PC-3 (cell line): ENCODE data around the gene FBXO17. TPM values are rescaled to one million over a fixed set of nuclear protein-coding genes. Genes with fewer than 3 reads are reported as not detected.

Source experiments
- ATAC-seq: fragments of 200-7000 bp; cut with Tn5 transposase; 2 replicates; pipeline ENCODE4 v1.9.1; 2020; ENCODE audit warnings: mild to moderate bottlenecking, moderate library complexity
- BruUV-seq: library from RNA; stranded (reverse); fragments of 400-500 nt; replicated peaks from 2 replicates; lab custom pipeline; 2021; lab: Mats Ljungman, UMichigan
- CTCF ChIA-PET: fragments of 300-600 bp; sonication (Branson Sonifier 250); formaldehyde crosslinking; loops from one replicate; lab custom pipeline; 2022; ENCODE audit warnings: antibody characterized with exemption; lab: Charles Lee
- POLR2A ChIA-PET: fragments of 300-600 bp; sonication (Branson Sonifier 250); formaldehyde crosslinking; loops from one replicate; lab custom pipeline; 2022; ENCODE audit warnings: antibody characterized with exemption; ENCODE audit not compliant: unreplicated experiment; lab: Charles Lee
- DNase-seq: peaks from one replicate; pipeline ENCODE4 v3.0.0-alpha.2; 2015
- H2AFZ ChIP-seq: fragments of 300-600 bp; sonication (generic); 2 replicates; pipeline ENCODE4 v1.6.0; 2016; ENCODE audit warnings: antibody characterized with exemption, low read length
- H3F3A ChIP-seq: fragments of 300-600 bp; sonication (generic); one replicate; pipeline ENCODE4 v1.6.0; 2017; ENCODE audit warnings: antibody characterized with exemption, low read length, control low read depth, mild to moderate bottlenecking; ENCODE audit not compliant: unreplicated experiment
- H3K27ac ChIP-seq: fragments of 300-600 bp; sonication (generic); 2 replicates; pipeline ENCODE4 v1.5.1; 2016; ENCODE audit warnings: mild to moderate bottlenecking, low read length
- H3K27me3 ChIP-seq: fragments of 300-600 bp; sonication (generic); 2 replicates; pipeline ENCODE4 v1.6.1; 2016; ENCODE audit warnings: low read length, mixed read lengths
- H3K36me3 ChIP-seq: fragments of 300-600 bp; sonication (generic); 2 replicates; pipeline ENCODE4 v1.6.1; 2016; ENCODE audit warnings: low read depth, mixed run types, low read length, mixed read lengths
- H3K4me1 ChIP-seq: fragments of 300-600 bp; sonication (generic); 2 replicates; pipeline ENCODE4 v1.5.1; 2016; ENCODE audit warnings: low read length; ENCODE audit not compliant: insufficient read depth
- H3K4me2 ChIP-seq: fragments of 300-600 bp; sonication (generic); 2 replicates; pipeline ENCODE4 v1.6.0; 2016; ENCODE audit warnings: low read length
- H3K4me3 ChIP-seq: fragments of 300-600 bp; sonication (generic); 2 replicates; pipeline ENCODE4 v1.5.1; 2016; ENCODE audit warnings: mild to moderate bottlenecking, low read length, mixed read lengths
- H3K79me2 ChIP-seq: fragments of 300-600 bp; sonication (generic); 2 replicates; pipeline ENCODE4 v1.6.1; 2017; ENCODE audit warnings: low read length, mixed read lengths
- H3K9ac ChIP-seq: fragments of 300-600 bp; sonication (generic); 2 replicates; pipeline ENCODE4 v1.6.0; 2016; ENCODE audit warnings: mild to moderate bottlenecking, low read length
- H3K9me2 ChIP-seq: fragments of 300-600 bp; sonication (generic); replicated peaks from 2 replicates; pipeline ENCODE4 v1.6.1; 2016; ENCODE audit warnings: mixed run types, low read length, mixed read lengths
- H3K9me3 ChIP-seq: fragments of 300-600 bp; sonication (generic); 2 replicates; pipeline ENCODE4 v1.6.1; 2016; ENCODE audit warnings: low read length, mixed read lengths
- H4K20me1 ChIP-seq: fragments of 300-600 bp; sonication (generic); 2 replicates; pipeline ENCODE4 v1.6.1; 2016; ENCODE audit warnings: low read length, mixed read lengths
- CTCF ChIP-seq: fragments of 300-600 bp; sonication (generic); conservative IDR thresholded peaks from 2 replicates; pipeline ENCODE4 v1.5.1; 2017; ENCODE audit warnings: antibody characterized with exemption, low read depth, mild to moderate bottlenecking, low read length
- EZH2 ChIP-seq: fragments of 300-600 bp; sonication (generic); IDR thresholded peaks from one replicate; pipeline ENCODE4 v1.6.1; 2017; ENCODE audit warnings: antibody characterized with exemption, mild to moderate bottlenecking, low read length; ENCODE audit not compliant: unreplicated experiment
- EZH2phosphoT487 ChIP-seq: fragments of 300-600 bp; sonication (generic); IDR thresholded peaks from 2 replicates; pipeline ENCODE4 v1.6.1; 2018; ENCODE audit warnings: mild to moderate bottlenecking, antibody characterized with exemption, low read length, borderline replicate concordance
- intact Hi-C: fragments of 100-400 bp; cut with micrococcal nuclease; formaldehyde crosslinking; loops from 2 replicates; pipeline ENCODE4 v1.9.0; 2023
- total RNA-seq: library from RNA; depleted of rRNA; stranded (reverse); fragments of >200 nt; gene quantifications from 2 replicates; pipeline ENCODE4 v1.2.3, GENCODE V29; 2014

Gene FBXO17
- total RNA-seq, 1 experiment from 2014 or later, result not detected

GRCh38 chr19:38977445-38978325 lies 2.1 kb upstream of the FBXO17 start:
- no peaks in the 10 kb centered on the region for H3F3A ChIP-seq
- no peak for ATAC-seq
- H3K4me2 ChIP-seq, result no peak overlapping the region
- H4K20me1 ChIP-seq, result no peaks in the 10 kb centered on the region
- intact Hi-C loops, result no loop called here
- TF ChIP-seq EZH2, result no peak
- TF ChIP-seq EZH2phosphoT487, result no peak
- no peak for TF ChIP-seq CTCF
- H3K27ac ChIP-seq, result no peak overlapping the region
- no TSS peak for BruUV-seq
- no peaks in the 10 kb centered on the region for H3K79me2 ChIP-seq
- no peaks in the 10 kb centered on the region for H3K9me2 ChIP-seq
- H3K4me1 ChIP-seq, result no peaks in the 10 kb centered on the region
- H3K36me3 ChIP-seq, result no peaks in the 10 kb centered on the region
- H3K9ac ChIP-seq, result no peak overlapping the region
- H2AFZ ChIP-seq, result no peak overlapping the region
- POLR2A ChIA-PET, result no interaction called here
- CTCF ChIA-PET, result no interaction called here
- no peak overlapping the region for H3K4me3 ChIP-seq
- no peak for DNase-seq
- H3K9me3 ChIP-seq, result no peaks in the 10 kb centered on the region
- no peaks in the 10 kb centered on the region for H3K27me3 ChIP-seq

- no peaks in the 10 kb centered on the region for H3F3A ChIP-seq
- no peaks in the 10 kb centered on the region for H3K36me3 ChIP-seq
- no TSS peak for BruUV-seq
- no peaks in the 10 kb centered on the region for H4K20me1 ChIP-seq
- no peak overlapping the region for H3K4me3 ChIP-seq
- H3K79me2 ChIP-seq, result no peaks in the 10 kb centered on the region
- H3K9me3 ChIP-seq, result no peaks in the 10 kb centered on the region
- ChIA-PET POLR2A (no interaction called here), CTCF (no interaction called here)
- ATAC-seq (no peak), DNase-seq (no peak)
- H3K9me2 ChIP-seq, result no peaks in the 10 kb centered on the region
- no peaks in the 10 kb centered on the region for H3K27me3 ChIP-seq
- H3K4me2 ChIP-seq, result no peak overlapping the region
- H3K9ac ChIP-seq, result no peak overlapping the region
- intact Hi-C loops, result no loop called here
- H3K27ac ChIP-seq, result no peak overlapping the region
- H2AFZ ChIP-seq, result no peak overlapping the region
- H3K4me1 ChIP-seq, result no peaks in the 10 kb centered on the region
- TF ChIP-seq EZH2 (no peak), CTCF (no peak), EZH2phosphoT487 (no peak)
Measured at GRCh38 chr19:38975861-38976271, 324 bp upstream of the FBXO17 start.

- CTCF ChIA-PET, result no interaction called here
- POLR2A ChIA-PET, result no interaction called here
- Histone ChIP-seq H3K9me3 (no peaks in the 10 kb centered on the region), H4K20me1 (no peaks in the 10 kb centered on the region), H3K27me3 (no peaks in the 10 kb centered on the region), H3K9ac (no peak overlapping the region), H3F3A (no peaks in the 10 kb centered on the region), H3K9me2 (no peaks in the 10 kb centered on the region), H3K79me2 (no peaks in the 10 kb centered on the region), H3K4me1 (no peaks in the 10 kb centered on the region), H3K36me3 (no peaks in the 10 kb centered on the region), H3K27ac (no peak overlapping the region), H3K4me3 (no peak overlapping the region), H3K4me2 (no peak overlapping the region), H2AFZ (no peak overlapping the region)
- TF ChIP-seq CTCF (no peak), EZH2phosphoT487 (no peak), EZH2 (no peak)
- DNase-seq (no peak), ATAC-seq (no peak)
- intact Hi-C loops, result no loop called here
- no TSS peak for BruUV-seq
Measured at GRCh38 chr19:38974624-38975213, 823 bp downstream of the FBXO17 start.
